ENCODE results near the gene SWAP70. TPM values are rescaled to one million over a fixed set of nuclear protein-coding genes. Genes with fewer than 3 reads are reported as not detected.
"Not testable (repeated sequence)": the region's sequence is repeated elsewhere in the genome, so short reads cannot be mapped to it uniquely, and the experiment has no call there.

SWAP70 gene
- polyA plus RNA-seq, 2 donors: 7.4 TPM

- Histone ChIP-seq H3K4me3 (ENCODE audit: low read depth in 1 of 2, low read length in 2 of 2) (no peak overlapping the region), H3K27me3 (ENCODE audit: control insufficient read depth in 1 of 2, insufficient read depth in 2 of 2, low read length in 2 of 2) (no peaks in the 10 kb centered on the region), H3K9me3 (ENCODE audit: control insufficient read depth in 2 of 2, insufficient read depth in 1 of 2, low read depth in 1 of 2, low read length in 1 of 2) (no peaks in the 10 kb centered on the region), H3K36me3 (ENCODE audit: control insufficient read depth in 2 of 2, insufficient read depth in 2 of 2, low read length in 1 of 2) (peaks cover 3 to 8% of the 10 kb centered on the region in 2 donors), H3K4me1 (ENCODE audit: control insufficient read depth in 2 of 2, insufficient read depth in 2 of 2, low read length in 1 of 2) (peaks cover 0 to 4% of the 10 kb centered on the region in 2 donors), H3K27ac (ENCODE audit: low read depth in 2 of 2, low read length in 1 of 2) (peak overlapping the region in 1 of 2 donors; percentile 22)
- WGBS, 2 donors: 81 to 86% methylated on average over 4 of the region's 4 CpGs
These were observed 75.4 kb downstream of the SWAP70 start for GRCh38 chr11:9739123-9739900.

GRCh38 chr11:9740202-9740883, 76.5 kb downstream of the SWAP70 start:
- Histone ChIP-seq H3K4me3 (ENCODE audit: low read depth in 1 of 2, low read length in 2 of 2) (no peak overlapping the region), H3K27me3 (ENCODE audit: control insufficient read depth in 1 of 2, insufficient read depth in 2 of 2, low read length in 2 of 2) (no peaks in the 10 kb centered on the region), H3K36me3 (ENCODE audit: control insufficient read depth in 2 of 2, insufficient read depth in 2 of 2, low read length in 1 of 2) (peaks cover 0 to 8% of the 10 kb centered on the region in 2 donors), H3K9me3 (ENCODE audit: control insufficient read depth in 2 of 2, insufficient read depth in 1 of 2, low read depth in 1 of 2, low read length in 1 of 2) (no peaks in the 10 kb centered on the region), H3K4me1 (ENCODE audit: control insufficient read depth in 2 of 2, insufficient read depth in 2 of 2, low read length in 1 of 2) (peaks cover 0 to 4% of the 10 kb centered on the region in 2 donors), H3K27ac (ENCODE audit: low read depth in 2 of 2, low read length in 1 of 2) (no peak overlapping the region)
- 55 to 59% methylated on average over 12 of the region's 12 CpGs for WGBS, 2 donors

DNA sequence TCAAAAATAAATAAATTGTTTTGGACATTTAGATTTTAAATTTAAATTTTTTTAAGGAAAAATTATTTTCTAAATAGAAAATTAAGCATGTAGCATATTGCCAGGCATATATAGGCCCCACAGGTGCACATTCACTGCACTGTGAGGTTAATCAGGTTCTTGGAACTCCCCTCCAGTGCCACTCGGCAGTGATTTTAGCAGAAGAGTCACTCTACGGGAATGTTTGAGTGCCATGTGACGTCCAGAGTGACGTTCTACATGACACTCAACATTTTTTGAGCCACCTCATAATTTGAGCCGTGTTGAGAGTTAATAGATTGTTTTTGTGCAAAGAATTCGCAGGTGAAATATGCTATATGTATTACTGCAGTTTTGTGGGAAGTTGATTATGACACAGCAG, 77.4 kb downstream of the SWAP70 start:
- no peak overlapping the region for H3K4me3 ChIP-seq (ENCODE audit: low read depth in 1 of 2, low read length in 2 of 2)
- no peaks in the 10 kb centered on the region for H3K9me3 ChIP-seq (ENCODE audit: control insufficient read depth in 2 of 2, insufficient read depth in 1 of 2, low read depth in 1 of 2, low read length in 1 of 2)
- WGBS, 2 donors: 90 to 91% methylated on average over 6 of the region's 6 CpGs
- peaks cover 0 to 4% of the 10 kb centered on the region in 2 donors for H3K4me1 ChIP-seq (ENCODE audit: control insufficient read depth in 2 of 2, insufficient read depth in 2 of 2, low read length in 1 of 2)
- no peak overlapping the region for H3K27ac ChIP-seq (ENCODE audit: low read depth in 2 of 2, low read length in 1 of 2)
- no peaks in the 10 kb centered on the region for H3K27me3 ChIP-seq (ENCODE audit: control insufficient read depth in 1 of 2, insufficient read depth in 2 of 2, low read length in 2 of 2)
- peaks cover 5 to 11% of the 10 kb centered on the region in 2 donors for H3K36me3 ChIP-seq (ENCODE audit: control insufficient read depth in 2 of 2, insufficient read depth in 2 of 2, low read length in 1 of 2)

- H3K4me3 ChIP-seq (ENCODE audit: low read depth in 1 of 2, low read length in 2 of 2); H3K4me1 ChIP-seq (ENCODE audit: control insufficient read depth in 2 of 2, insufficient read depth in 2 of 2, low read length in 1 of 2); H3K36me3 ChIP-seq (ENCODE audit: control insufficient read depth in 2 of 2, insufficient read depth in 2 of 2, low read length in 1 of 2); H3K27me3 ChIP-seq (ENCODE audit: control insufficient read depth in 1 of 2, insufficient read depth in 2 of 2, low read length in 2 of 2); H3K27ac ChIP-seq (ENCODE audit: low read depth in 2 of 2, low read length in 1 of 2); H3K9me3 ChIP-seq (ENCODE audit: control insufficient read depth in 2 of 2, insufficient read depth in 1 of 2, low read depth in 1 of 2, low read length in 1 of 2): not testable (repeated sequence)
- 84 to 94% methylated on average over 3 of the region's 3 CpGs for WGBS, 2 donors
These were observed 79.6 kb downstream of the SWAP70 start for GRCh38 chr11:9743512-9743911.

DNA sequence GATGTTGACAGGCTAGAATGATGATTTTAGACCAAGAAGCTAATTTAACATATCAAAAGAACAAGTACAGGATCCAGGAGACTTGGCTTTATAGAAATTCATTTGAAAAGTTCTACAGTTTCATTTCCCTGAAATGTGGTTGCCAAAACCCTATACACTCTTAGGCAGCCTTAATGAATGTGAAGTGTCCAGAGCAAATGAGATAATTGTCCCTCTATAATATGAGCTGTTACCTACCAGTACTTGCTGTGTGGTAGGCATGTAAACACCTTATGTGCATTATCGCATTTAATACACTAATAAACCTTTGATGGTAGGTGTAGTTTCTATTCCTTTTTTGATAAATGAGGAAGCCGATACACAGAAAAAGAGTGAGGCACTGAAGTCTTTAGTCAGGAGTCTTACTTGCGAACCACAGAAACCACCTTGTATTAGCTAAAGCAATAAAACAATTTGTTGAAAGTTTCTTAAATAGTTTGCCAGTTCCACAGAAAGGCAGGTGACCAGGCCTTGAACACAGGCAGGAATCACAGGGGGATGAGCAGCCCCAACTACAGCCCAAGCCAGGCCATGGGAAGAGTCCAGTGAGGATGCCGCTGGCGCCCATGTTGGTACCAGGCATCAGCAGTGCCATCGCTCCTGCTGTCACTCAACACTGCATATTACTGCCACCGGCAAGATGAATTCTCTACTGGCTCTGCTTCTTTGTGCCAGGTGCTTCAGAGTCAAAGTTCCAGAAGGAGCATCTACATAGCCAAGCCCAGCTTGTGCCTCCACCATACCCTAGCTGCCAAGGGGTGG, 81.7 kb downstream of the SWAP70 start:
- WGBS, 2 donors: 77 to 79% methylated on average over 7 of the region's 7 CpGs
- peaks cover 3 to 6% of the 10 kb centered on the region in 2 donors for H3K36me3 ChIP-seq (ENCODE audit: control insufficient read depth in 2 of 2, insufficient read depth in 2 of 2, low read length in 1 of 2)
- no peaks in the 10 kb centered on the region for H3K27me3 ChIP-seq (ENCODE audit: control insufficient read depth in 1 of 2, insufficient read depth in 2 of 2, low read length in 2 of 2)
- H3K4me1 ChIP-seq (ENCODE audit: control insufficient read depth in 2 of 2, insufficient read depth in 2 of 2, low read length in 1 of 2): peaks cover 0 to 3% of the 10 kb centered on the region in 2 donors
- no peak overlapping the region for H3K4me3 ChIP-seq (ENCODE audit: low read depth in 1 of 2, low read length in 2 of 2)
- H3K9me3 ChIP-seq (ENCODE audit: control insufficient read depth in 2 of 2, insufficient read depth in 1 of 2, low read depth in 1 of 2, low read length in 1 of 2): no peaks in the 10 kb centered on the region
- H3K27ac ChIP-seq (ENCODE audit: low read depth in 2 of 2, low read length in 1 of 2): peak overlapping the region in 1 of 2 donors; percentile 4

DNA sequence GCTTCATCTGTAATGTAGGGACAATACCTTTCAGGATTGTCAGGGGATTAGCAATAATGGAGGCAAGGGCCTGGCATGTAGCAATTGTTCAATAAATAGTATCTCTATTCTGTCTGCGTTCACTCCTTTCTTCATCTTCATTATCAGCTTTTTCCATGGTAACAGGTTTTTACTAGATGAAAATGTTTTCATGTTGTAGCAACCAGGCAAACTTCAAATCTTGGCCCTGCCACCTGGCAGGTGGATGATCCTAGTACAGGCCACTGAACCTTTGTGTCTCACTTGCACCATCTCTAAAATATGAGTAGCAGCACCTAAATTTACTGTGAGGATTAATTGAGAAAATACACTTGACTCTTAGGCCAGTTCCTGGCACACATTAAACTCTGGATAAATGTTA, 83.4 kb downstream of the SWAP70 start:
- H3K4me3 ChIP-seq (ENCODE audit: low read depth in 1 of 2, low read length in 2 of 2): no peak overlapping the region
- H3K9me3 ChIP-seq (ENCODE audit: control insufficient read depth in 2 of 2, insufficient read depth in 1 of 2, low read depth in 1 of 2, low read length in 1 of 2): no peaks in the 10 kb centered on the region
- H3K36me3 ChIP-seq (ENCODE audit: control insufficient read depth in 2 of 2, insufficient read depth in 2 of 2, low read length in 1 of 2): peaks cover 6% of the 10 kb centered on the region in 2 donors
- no peak overlapping the region for H3K27ac ChIP-seq (ENCODE audit: low read depth in 2 of 2, low read length in 1 of 2)
- WGBS, 2 donors: 50% methylated on average over 1 of the region's 1 CpG
- H3K4me1 ChIP-seq (ENCODE audit: control insufficient read depth in 2 of 2, insufficient read depth in 2 of 2, low read length in 1 of 2): peaks cover 0 to 3% of the 10 kb centered on the region in 2 donors
- no peaks in the 10 kb centered on the region for H3K27me3 ChIP-seq (ENCODE audit: control insufficient read depth in 1 of 2, insufficient read depth in 2 of 2, low read length in 2 of 2)

GRCh38 chr11:9747828-9748227, 84.0 kb downstream of the SWAP70 start:
- H3K9me3 ChIP-seq (ENCODE audit: control insufficient read depth in 2 of 2, insufficient read depth in 1 of 2, low read depth in 1 of 2, low read length in 1 of 2): no peaks in the 10 kb centered on the region
- peaks cover 0 to 3% of the 10 kb centered on the region in 2 donors for H3K4me1 ChIP-seq (ENCODE audit: control insufficient read depth in 2 of 2, insufficient read depth in 2 of 2, low read length in 1 of 2)
- H3K36me3 ChIP-seq (ENCODE audit: control insufficient read depth in 2 of 2, insufficient read depth in 2 of 2, low read length in 1 of 2): peaks cover 6% of the 10 kb centered on the region in 2 donors
- WGBS, 2 donors: 75 to 88% methylated on average over 5 of the region's 5 CpGs
- no peak overlapping the region for H3K27ac ChIP-seq (ENCODE audit: low read depth in 2 of 2, low read length in 1 of 2)
- no peak overlapping the region for H3K4me3 ChIP-seq (ENCODE audit: low read depth in 1 of 2, low read length in 2 of 2)
- no peaks in the 10 kb centered on the region for H3K27me3 ChIP-seq (ENCODE audit: control insufficient read depth in 1 of 2, insufficient read depth in 2 of 2, low read length in 2 of 2)

- Histone ChIP-seq H3K27ac (ENCODE audit: low read depth in 2 of 2, low read length in 1 of 2) (peak overlapping the region in 1 of 2 donors; percentile 24), H3K36me3 (ENCODE audit: control insufficient read depth in 2 of 2, insufficient read depth in 2 of 2, low read length in 1 of 2) (peaks cover 6% of the 10 kb centered on the region in 2 donors), H3K9me3 (ENCODE audit: control insufficient read depth in 2 of 2, insufficient read depth in 1 of 2, low read depth in 1 of 2, low read length in 1 of 2) (no peaks in the 10 kb centered on the region), H3K4me1 (ENCODE audit: control insufficient read depth in 2 of 2, insufficient read depth in 2 of 2, low read length in 1 of 2) (peaks cover 0 to 3% of the 10 kb centered on the region in 2 donors), H3K27me3 (ENCODE audit: control insufficient read depth in 1 of 2, insufficient read depth in 2 of 2, low read length in 2 of 2) (no peaks in the 10 kb centered on the region), H3K4me3 (ENCODE audit: low read depth in 1 of 2, low read length in 2 of 2) (no peak overlapping the region)
- 47 to 49% methylated on average over 7 of the region's 7 CpGs for WGBS, 2 donors
These were observed 84.6 kb downstream of the SWAP70 start for GRCh38 chr11:9748361-9748970.

DNA sequence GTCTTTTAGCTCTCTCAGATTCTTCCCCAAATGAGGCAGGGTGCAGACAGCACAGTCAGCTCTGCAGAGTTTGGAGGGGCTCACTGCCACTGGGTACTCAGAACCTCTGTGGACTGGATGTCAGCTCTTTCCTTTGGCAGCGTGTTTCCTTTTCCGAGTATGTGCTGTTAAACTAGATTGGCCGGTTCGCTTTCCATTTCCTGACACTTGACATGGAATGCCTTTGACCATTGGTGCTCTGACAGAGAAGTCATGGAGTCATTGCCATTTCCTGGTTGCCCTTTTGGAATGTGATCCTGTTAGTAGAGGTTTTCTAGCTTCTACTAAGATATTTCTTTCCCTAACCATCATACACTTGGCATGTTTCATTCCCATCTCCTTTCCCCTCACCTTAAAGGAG, 86.7 kb downstream of the SWAP70 start:
- peaks cover 6% of the 10 kb centered on the region in 2 donors for H3K36me3 ChIP-seq (ENCODE audit: control insufficient read depth in 2 of 2, insufficient read depth in 2 of 2, low read length in 1 of 2)
- no peak overlapping the region for H3K4me3 ChIP-seq (ENCODE audit: low read depth in 1 of 2, low read length in 2 of 2)
- 63 to 68% methylated on average over 4 of the region's 4 CpGs for WGBS, 2 donors
- H3K27me3 ChIP-seq (ENCODE audit: control insufficient read depth in 1 of 2, insufficient read depth in 2 of 2, low read length in 2 of 2): no peaks in the 10 kb centered on the region
- peaks cover 0 to 3% of the 10 kb centered on the region in 2 donors for H3K4me1 ChIP-seq (ENCODE audit: control insufficient read depth in 2 of 2, insufficient read depth in 2 of 2, low read length in 1 of 2)
- H3K9me3 ChIP-seq (ENCODE audit: control insufficient read depth in 2 of 2, insufficient read depth in 1 of 2, low read depth in 1 of 2, low read length in 1 of 2): no peaks in the 10 kb centered on the region
- peak overlapping the region; percentile 9 to 71 for H3K27ac ChIP-seq (ENCODE audit: low read depth in 2 of 2, low read length in 1 of 2)

All from esophagus (tissue), 2 donors.